ENCODE measurements around the gene NUP85.
"Not testable (repeated sequence)": the region's sequence is repeated elsewhere in the genome, so short reads cannot be mapped to it uniquely, and the experiment has no call there.

The NUP85 gene

DNA sequence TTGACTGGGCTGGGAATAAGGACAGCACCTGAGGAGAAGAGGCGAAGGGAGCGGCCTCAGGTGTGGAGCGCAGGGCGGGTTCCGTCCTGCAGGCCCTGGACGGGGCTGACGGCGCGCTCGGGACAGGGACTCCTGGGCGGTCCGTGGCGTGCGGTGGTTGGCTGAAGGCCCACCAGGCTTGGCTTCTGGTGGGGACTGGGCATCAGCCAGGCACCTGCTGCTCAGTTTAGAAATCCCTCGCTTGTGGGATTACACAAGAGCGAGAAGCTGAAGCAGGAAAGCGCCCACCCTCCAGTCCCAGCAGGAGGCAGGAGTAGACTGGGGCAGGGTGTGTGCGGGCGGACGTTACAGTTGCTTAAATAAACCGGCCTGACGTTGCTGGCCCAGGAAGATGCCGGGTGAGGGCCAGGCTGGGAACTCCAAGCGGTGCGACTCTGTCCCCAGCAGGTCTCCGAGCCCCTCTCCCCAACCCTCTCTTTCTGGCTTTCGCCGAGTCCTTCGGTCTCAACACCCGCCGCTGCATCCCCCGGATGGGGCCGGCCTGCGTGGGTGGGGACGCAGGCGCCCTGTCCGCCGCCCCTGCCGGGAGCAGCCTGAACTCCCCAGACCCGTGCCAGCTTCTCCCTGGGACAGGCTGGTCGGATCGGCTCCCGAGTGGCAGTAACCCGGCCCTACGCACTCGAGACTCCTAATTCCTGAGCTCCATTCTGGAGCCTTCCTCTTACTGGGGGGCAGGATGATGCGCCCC is 64.9 kb downstream of the NUP85 start:
- DNase-seq = peak; percentile 44

DNA sequence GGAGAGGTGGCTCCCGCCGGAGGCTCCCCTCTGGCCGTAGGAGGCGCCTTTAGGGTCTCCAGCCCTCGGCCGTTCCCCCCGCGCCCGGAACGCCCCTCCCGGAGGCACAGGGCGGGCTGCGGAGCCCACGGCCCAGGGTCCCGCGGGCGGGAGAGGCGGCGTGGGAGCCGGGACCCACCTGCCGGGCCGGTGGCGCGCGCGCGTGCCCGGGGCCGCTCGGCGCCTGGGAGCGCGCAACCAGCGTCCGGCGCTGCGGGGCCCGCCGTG is 65.4 kb downstream of the NUP85 start, which contains the start of gene MIF4GD:
Gene MIF4GD, minus strand, starts transcription at position 266 of the 267 bp plus-strand sequence. CDS start 1,036 bp downstream, outside the sequence.
- no peak for DNase-seq

DNA sequence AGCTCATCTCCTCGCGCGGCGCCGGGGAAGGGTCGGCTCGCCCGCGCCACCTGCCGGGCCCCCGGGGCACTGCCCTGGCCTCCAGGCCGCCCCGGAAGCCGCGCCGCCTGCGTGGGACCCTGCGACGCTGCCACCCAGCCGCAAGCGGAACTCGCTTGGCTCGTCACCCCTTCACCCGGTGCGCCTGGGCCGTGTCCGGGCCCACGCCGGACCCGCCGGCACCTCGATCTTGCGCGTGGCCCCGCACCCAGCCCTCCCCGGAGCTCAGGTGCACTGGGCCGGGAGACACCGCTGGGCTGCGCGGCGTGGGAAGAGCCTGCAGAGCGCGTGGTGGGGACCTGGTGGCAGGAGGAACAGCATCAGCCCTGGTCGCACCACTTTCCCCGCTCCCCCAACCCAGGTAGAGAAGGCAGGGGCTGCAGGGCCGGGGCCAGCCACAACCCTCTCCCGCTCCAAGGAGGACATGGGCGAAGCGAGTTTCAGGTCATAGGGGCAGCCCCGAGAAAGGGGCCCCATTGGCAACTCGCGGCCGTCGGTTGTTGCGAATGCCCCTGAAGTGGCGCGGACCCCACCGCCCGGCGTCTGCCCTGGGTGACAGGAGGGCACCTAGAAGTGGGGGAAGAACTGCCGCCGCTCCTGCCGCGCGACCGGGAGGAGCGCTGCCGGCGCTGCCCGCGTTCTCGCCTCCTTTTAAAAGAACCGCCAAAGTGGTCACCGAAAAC is 65.9 kb downstream of the NUP85 start:
- no peak for DNase-seq

DNA sequence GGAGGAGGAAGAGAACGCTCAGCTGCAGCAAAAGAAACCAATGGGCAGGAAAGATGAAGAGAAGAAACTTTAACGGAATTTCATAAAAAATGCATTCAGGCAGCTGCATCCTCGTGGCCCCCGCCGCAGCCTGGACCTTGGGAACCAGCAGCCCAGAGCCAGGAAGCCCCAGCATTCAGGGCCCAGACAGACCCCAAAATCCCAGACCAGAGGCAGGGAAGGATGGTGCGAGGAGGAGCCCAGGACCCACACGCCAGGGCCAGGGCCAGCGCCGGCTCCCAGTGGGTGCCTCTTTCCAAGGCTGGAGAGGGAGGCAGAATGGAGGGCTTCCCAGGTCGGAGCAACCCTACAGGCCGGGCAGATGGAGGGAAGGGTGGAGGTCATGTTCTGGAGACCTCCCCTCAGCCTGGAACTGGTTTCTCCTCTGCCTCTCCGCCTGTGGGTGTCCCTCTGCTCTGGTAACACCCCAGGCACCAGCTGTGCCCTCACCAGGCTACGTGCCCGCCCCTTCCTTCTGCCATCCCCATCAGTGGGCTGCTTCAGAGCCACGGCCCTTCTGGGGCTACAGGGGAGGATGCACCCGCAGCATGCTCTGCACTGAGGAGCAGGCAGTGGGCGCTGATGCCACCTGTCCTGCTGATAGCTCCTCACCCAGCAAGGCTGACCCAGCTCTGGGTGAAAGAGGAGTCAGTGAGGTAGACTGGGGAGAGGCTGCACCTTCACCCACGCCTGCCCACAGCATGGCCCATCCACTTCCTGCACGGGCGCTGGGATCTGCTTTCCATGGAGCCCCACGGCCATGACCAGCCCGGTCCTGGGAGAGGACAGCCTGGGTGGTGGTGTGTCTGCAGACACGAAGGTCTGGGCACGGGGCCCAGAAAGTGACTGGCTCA is 66.7 kb downstream of the NUP85 start:
- DNase-seq = no peak

DNA sequence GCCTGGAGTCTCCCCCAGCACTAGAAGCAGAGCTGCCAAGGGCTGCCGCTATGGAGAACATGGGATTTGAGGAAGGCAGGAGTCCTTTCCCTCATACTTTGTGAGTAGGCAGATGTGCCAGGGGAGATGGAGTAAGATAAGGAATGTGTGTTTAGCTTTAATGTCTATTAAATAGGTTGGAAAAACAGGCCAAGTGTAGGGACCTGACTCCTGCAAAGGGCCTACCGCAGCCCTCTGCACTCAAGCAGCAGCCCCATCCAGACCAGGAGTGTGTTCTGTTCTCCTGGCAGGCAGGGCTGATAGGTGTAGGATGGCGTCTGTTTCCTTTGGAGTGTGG is 67.3 kb downstream of the NUP85 start:
- no peak for DNase-seq

DNA sequence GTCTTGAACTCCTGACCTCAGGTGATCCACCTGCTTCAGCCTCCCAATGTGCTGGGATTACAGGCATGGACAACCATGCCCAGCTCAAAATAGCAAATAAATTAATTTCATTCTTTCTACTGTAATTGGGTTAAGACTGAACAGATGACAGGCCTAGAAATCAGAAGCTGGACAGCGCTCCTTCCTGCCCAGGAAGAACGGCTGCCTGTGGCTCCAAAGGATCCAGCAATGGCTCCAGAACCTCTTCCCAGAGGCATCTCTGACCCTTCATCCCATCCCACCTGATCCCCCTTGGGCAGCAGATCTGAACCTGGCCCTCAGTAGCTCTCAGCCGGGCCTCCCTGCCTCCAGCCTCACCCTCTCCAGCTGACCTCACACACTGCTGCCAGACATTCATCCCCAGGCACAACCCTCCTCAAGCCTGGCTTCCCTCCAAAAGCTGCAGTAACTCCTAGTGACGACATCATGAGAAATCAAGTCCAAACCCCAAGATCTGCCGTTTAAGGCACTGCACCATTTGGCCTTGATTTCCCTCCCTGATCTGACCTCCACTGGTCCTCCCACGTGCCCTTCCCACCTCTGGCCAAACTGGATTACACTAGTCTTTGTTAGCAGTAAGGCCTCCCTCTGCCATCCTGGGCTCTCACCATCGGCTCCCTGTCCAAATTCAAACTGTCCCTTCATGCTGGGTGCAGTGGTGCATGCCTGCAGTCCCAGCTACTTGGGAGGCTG is 68.7 kb downstream of the NUP85 start:
- DNase-seq = no peak

DNA sequence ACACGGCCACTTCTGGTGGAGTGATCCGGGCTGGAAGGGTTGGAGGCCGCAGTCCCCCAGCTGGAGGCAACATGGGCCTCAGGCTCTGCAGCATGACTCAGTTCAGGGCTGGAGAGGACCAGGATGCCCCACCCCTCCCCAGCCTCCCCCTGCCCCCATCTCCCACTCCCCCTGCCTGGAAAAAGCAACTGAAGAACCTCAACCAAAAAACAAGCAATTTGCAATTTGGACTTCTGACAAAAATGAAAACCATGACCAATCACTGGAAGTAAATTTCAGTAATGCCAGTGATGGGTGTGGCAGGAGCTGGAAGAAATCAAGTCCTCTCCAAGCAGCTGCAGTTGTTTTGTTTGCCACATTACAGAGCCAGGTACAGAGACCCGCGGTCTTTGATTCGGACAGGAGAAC is 72.2 kb downstream of the NUP85 start:
- no peak for DNase-seq

DNA sequence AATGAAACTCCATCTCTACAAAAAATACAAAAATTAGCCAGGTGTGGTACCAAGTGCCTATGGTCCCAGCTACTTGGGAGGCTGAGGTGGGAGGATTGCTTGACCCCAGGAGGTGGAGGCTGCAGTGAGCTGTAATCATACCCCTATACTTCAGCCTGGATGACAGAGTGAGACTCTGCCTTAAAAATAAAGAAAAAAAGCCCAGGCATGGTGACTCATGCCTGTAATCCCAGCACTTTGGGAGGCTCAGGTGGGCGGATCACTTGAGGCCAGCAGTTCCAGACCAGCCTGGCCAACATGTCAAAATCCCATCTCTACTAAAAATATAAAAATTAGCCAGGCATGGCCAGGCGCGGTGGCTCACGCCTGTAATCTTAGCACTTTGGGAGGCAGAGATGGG is 74.7 kb downstream of the NUP85 start:
- DNase-seq = not testable (repeated sequence)

DNA sequence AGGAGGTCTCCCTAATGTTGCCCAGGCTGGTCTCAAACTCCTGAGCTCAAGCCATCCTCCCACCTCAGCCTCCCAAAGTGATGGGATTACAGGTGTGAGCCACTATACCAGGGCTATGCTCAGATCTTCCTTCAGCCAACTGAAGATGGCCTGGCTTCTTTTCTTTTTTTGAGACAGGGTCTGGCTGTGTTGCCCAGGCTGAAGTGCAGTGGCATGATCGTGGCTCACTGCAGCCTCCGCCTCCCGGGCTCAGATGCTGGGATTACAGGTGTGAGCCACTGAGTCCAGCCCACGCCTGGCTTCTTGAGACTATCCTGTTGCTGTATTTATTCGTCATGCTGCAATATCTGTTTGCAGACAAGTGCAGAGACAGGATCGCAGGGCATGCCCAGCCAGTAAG is 79.6 kb downstream of the NUP85 start:
- no peak for DNase-seq
